Stomach smooth muscle (tissue), 2 donors: Measurements from ENCODE around the gene CYFIP1.

ENCODE experiments used
- H3K27ac ChIP-seq: one replicate; pipeline ENCODE4 v1.7.0; 2013; ENCODE audit warnings: mild to moderate bottlenecking, low read length, inconsistent platforms
- H3K27me3 ChIP-seq, 2 donors: one replicate each; pipeline ENCODE4 v1.7.0; 2013; ENCODE audit warnings: low read length in 2 of 2; ENCODE audit not compliant: insufficient read depth in 2 of 2, control insufficient read depth in 1 of 2
- H3K36me3 ChIP-seq, 2 donors: one replicate each; pipeline ENCODE4 v1.7.0; 2013; ENCODE audit warnings: low read length in 2 of 2; ENCODE audit not compliant: control insufficient read depth in 2 of 2, insufficient read depth in 2 of 2
- H3K4me1 ChIP-seq: one replicate; pipeline ENCODE4 v1.7.0; 2013; ENCODE audit warnings: low read length; ENCODE audit not compliant: control insufficient read depth, insufficient read depth
- H3K4me3 ChIP-seq, 2 donors: one replicate each; pipeline ENCODE4 v1.7.0; 2013; ENCODE audit warnings: low read length in 2 of 2
- H3K9ac ChIP-seq, 2 donors: one replicate each; pipeline ENCODE4 v1.7.0; 2013; ENCODE audit warnings: low read length in 2 of 2, mild to moderate bottlenecking in 1 of 2
- H3K9me3 ChIP-seq, 2 donors: one replicate each; pipeline ENCODE4 v1.7.0; 2013; ENCODE audit warnings: low read length in 2 of 2; ENCODE audit not compliant: control insufficient read depth in 2 of 2
- donor health status: healthy.
- donor health status: Pancreatic carcinoma.

The CYFIP1 gene

DNA sequence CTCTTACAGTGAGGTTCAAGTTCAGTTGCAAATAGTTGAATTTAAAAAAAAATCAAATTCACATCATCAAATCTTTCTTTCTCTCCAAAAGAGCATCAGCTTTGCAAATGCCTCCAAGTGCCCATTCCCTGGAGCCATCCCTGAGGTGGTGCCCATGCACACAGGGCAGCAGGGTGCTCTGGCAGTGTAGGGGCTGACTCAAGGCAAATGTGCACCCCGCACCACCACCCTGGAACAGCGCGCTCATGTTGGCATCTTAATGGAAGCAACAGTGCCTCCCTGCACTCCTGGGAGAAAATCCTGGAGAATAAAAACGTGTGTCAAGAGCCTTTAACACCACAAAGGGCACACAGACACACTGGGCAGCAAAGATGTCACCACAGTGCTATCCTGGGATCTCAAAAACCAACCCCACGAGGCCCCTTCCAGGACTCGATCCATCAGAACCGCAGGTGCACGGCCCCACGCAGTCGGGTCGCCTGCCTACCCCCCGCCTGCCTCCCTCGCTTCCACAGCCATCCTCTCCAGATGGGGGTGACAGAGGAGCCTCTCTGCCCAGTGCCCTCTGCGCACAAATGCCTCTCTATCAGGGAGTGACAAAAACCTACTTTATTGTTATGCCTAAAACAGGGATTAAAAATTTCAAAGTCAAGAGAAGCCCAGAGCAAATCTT lies 90.9 kb downstream of the CYFIP1 start:
- Histone ChIP-seq H3K9ac (no peak overlapping the region), H3K9me3 (no peaks in the 10 kb centered on the region), H3K36me3 (peaks cover 21 to 27% of the 10 kb centered on the region in 2 donors), H3K27ac (no peak overlapping the region), H3K4me3 (no peak overlapping the region), H3K27me3 (no peaks in the 10 kb centered on the region), H3K4me1 (no peaks in the 10 kb centered on the region)

DNA sequence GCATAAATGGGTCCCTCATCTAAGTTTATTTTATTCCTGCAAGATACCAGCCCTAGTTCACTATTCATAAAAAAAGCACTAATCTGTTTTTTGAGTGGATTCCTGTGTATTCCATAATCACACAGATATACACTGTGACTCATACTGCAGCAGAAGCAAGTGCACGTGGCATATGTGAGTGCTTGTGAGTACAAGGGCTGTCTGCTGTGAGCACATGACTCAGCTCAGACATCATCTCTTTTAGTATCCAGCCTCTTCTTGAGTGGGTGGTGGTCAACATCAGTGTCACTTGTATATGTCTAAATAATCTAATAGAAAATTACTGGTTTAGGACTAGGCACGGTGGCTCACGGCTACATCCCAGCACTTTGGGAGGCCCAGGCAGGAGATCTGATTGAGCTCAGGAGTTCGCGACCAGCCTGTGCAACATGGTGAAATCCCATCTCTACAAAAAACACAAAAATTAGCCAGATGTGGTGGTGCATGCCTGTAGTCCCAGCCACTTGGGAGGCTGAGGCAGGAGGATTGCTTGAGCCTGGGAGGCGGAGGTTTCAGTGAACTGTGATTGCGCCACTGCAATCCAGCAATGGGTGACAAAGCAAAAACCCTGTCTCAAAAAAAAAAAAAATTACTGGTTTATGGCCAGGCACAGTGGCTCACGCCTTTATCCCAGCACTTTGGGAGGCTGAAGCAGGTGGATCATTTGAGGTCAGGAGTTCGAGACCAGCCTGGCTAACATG lies 91.9 kb downstream of the CYFIP1 start:
- Histone ChIP-seq H3K36me3 (peaks cover 17 to 21% of the 10 kb centered on the region in 2 donors), H3K9me3 (no peaks in the 10 kb centered on the region), H3K27ac (no peak overlapping the region), H3K27me3 (no peaks in the 10 kb centered on the region), H3K4me3 (no peak overlapping the region), H3K4me1 (no peaks in the 10 kb centered on the region), H3K9ac (no peak overlapping the region)

DNA sequence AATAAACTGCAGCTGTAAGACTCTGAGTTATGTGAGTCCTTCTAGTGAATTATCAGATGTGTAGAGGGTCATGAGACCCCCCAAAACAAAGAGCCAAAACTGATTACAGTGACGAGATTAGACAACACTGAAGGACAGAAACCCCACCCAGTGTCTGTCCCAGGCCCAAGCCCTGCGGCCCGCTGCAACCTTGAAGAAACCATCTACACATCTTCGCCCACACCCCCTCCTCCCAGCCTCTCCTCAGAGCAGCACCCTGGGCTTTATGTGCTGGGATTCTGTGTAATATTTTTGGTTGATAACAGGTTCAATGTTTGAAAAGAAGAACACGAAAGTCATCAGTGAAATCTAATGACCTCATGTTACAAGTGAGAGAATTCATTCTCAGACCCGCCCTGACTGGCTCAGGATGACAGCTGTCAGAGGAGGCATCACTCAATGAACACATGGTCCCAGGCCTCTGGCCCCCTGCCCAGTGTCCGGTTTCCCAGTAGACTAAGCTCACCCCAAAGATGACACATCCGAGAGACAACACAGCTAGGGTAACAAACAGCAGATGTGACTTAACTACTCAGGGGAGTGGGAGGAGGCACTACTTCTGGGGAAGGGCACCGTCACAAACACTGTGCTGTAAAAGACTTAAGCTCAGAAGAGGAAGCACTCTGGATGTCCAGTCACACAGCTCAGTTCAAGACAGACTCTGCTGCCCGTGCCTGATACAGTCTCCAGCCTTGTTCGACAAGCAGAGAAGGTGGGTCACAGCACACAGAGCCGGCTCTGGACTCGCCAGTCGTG lies 92.8 kb downstream of the CYFIP1 start:
- Histone ChIP-seq H3K4me3 (no peak overlapping the region), H3K27me3 (no peaks in the 10 kb centered on the region), H3K27ac (no peak overlapping the region), H3K9me3 (no peaks in the 10 kb centered on the region), H3K4me1 (no peaks in the 10 kb centered on the region), H3K36me3 (peaks cover 16 to 22% of the 10 kb centered on the region in 2 donors), H3K9ac (no peak overlapping the region)

DNA sequence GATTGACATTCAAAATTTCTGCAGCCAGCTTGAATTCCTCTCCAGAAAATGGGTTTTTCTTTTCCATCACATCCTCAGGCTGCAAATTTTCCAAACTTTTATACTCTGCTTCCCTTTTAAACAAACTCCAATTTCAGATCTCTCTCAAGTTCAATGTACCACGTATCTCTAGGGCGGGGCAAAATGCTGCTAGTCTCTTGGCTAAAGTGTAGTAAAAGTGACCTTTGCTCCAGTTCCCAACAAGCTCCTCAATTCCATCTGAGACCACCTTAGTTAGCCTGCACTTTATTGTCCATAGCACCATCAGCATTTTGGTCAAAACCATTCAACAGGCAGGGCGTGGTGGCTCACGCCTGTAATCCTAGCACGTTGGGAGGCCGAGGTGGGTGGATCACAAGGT lies 95.0 kb downstream of the CYFIP1 start:
- Histone ChIP-seq H3K27me3 (no peaks in the 10 kb centered on the region), H3K4me1 (no peaks in the 10 kb centered on the region), H3K4me3 (no peak overlapping the region), H3K9me3 (no peaks in the 10 kb centered on the region), H3K27ac (no peak overlapping the region), H3K9ac (no peak overlapping the region), H3K36me3 (peaks cover 23 to 32% of the 10 kb centered on the region in 2 donors)

DNA sequence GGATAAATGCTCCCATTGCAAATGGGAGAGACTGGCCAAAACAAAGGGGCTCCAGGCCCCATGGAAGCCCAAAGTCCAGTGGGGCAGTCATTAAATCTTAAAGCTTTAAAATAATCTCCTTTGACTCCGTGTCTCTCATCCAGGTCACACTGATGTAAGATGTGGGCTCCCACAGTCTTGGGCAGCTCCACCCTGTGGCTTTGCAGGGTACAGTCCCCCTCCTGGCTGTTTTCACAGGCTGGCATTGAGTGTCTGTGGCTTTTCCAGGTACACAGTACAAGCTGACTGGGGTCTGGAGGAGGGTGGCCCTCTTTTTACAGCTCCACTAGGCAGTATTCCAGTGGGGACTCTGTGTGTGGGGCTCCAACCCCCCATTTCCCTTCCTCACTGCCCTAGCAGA lies 95.8 kb downstream of the CYFIP1 start:
- H3K9ac ChIP-seq: no peak overlapping the region
- H3K9me3 ChIP-seq: no peaks in the 10 kb centered on the region
- no peak overlapping the region for H3K4me3 ChIP-seq
- H3K4me1 ChIP-seq: no peaks in the 10 kb centered on the region
- H3K27me3 ChIP-seq: no peaks in the 10 kb centered on the region
- H3K27ac ChIP-seq: no peak overlapping the region
- H3K36me3 ChIP-seq: peaks cover 25 to 32% of the 10 kb centered on the region in 2 donors

DNA sequence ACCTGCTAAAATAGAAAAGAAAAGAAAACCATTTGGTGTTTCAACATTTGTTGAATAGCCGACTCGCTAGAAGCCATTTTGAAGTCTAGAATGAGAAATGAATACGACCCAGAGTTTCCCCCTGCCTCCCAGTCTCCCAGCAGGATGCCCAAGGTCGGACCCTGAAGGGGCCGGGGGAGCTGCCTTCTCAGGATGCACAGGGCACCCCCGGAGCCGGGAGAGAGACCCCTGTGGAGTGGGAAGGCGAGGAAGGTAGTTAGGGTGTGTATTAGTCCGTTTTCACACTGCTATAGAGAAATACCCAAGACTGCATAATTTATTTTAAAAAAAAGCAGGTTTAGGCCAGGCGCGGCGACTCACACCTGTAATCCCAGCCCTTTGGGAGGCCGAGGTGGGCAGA lies 97.0 kb downstream of the CYFIP1 start:
- H3K9ac ChIP-seq: no peak overlapping the region
- H3K9me3 ChIP-seq: no peaks in the 10 kb centered on the region
- H3K27ac ChIP-seq: no peak overlapping the region
- H3K27me3 ChIP-seq: no peaks in the 10 kb centered on the region
- no peaks in the 10 kb centered on the region for H3K4me1 ChIP-seq
- H3K4me3 ChIP-seq: no peak overlapping the region
- H3K36me3 ChIP-seq: peaks cover 23 to 36% of the 10 kb centered on the region in 2 donors

DNA sequence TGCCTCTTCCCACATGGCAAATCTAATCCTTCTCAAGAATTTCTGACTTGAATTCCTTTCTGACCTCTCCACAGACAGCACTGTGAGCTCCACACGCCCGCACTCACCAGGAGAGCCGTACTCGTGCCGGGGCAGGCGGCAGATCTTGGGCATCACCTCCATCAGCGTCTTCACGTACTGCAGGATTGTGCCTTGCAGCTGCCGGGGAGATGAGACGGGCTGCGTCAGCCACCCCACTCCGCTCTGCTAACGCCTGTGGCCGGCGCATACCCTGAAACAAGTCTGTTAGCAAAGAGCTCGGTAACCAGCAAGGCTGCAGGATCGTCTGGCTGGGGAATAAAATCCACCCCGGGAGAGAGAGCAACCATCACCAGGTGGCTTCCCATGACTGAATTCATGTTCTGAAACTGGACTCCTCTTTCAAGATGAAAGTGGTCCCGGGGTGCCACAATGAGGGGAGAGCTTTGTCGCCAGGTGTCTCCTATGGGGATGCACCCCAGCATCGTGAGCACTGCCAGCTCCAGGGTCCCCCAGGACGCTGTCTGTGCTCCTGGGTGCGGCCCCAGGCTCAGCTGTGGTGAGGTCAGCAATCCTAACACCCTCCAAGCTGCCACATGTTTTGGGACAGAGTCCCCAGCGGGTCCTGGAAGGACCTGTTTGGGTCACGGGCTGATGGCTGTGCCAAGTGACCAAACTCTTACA lies 98.3 kb downstream of the CYFIP1 start:
- no peak overlapping the region for H3K27ac ChIP-seq
- peaks cover 0 to 3% of the 10 kb centered on the region in 2 donors for H3K9me3 ChIP-seq
- no peak overlapping the region for H3K4me3 ChIP-seq
- no peak overlapping the region for H3K9ac ChIP-seq
- no peaks in the 10 kb centered on the region for H3K4me1 ChIP-seq
- peaks cover 31 to 43% of the 10 kb centered on the region in 2 donors for H3K36me3 ChIP-seq
- no peaks in the 10 kb centered on the region for H3K27me3 ChIP-seq

DNA sequence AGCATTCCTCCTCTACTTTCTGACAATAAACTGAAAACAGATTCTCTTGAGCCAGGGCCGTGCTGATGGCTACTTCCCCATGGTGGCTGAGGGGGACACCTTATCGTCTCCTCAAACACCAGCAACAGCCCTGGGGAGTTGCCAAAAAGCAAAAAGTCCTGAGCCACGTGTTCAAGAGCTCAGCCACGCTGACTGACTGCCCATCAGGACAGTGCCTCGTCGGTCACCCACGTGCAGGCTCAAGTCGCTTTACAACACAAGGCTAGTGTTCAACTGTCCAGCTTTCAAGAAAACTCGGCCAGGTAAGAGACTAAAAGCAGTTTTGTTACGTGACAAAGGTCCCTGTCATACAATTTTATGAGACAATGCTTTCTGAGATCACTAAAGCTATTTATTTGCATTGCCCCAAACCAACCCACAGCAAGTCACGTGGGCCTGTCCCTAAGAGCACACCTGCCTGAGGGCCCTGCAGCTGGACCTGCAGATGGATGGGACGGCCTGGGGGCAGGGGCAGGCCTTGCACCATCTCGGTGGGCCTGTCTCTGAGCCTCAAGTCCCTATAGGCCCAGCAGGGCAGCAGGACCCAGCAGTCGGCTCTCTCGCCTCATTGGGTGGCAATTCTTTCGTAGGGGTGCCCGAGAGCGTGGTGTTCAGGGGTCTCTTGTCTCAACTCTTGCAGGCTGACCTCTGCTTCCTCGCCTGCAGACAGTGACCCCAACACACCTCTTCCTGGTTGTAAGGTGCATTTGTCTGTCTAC lies 99.0 kb downstream of the CYFIP1 start:
- peaks cover 33 to 45% of the 10 kb centered on the region in 2 donors for H3K36me3 ChIP-seq
- no peaks in the 10 kb centered on the region for H3K4me1 ChIP-seq
- H3K27ac ChIP-seq: no peak overlapping the region
- no peak overlapping the region for H3K4me3 ChIP-seq
- H3K9ac ChIP-seq: no peak overlapping the region
- H3K27me3 ChIP-seq: no peaks in the 10 kb centered on the region
- peaks cover 0 to 3% of the 10 kb centered on the region in 2 donors for H3K9me3 ChIP-seq

DNA sequence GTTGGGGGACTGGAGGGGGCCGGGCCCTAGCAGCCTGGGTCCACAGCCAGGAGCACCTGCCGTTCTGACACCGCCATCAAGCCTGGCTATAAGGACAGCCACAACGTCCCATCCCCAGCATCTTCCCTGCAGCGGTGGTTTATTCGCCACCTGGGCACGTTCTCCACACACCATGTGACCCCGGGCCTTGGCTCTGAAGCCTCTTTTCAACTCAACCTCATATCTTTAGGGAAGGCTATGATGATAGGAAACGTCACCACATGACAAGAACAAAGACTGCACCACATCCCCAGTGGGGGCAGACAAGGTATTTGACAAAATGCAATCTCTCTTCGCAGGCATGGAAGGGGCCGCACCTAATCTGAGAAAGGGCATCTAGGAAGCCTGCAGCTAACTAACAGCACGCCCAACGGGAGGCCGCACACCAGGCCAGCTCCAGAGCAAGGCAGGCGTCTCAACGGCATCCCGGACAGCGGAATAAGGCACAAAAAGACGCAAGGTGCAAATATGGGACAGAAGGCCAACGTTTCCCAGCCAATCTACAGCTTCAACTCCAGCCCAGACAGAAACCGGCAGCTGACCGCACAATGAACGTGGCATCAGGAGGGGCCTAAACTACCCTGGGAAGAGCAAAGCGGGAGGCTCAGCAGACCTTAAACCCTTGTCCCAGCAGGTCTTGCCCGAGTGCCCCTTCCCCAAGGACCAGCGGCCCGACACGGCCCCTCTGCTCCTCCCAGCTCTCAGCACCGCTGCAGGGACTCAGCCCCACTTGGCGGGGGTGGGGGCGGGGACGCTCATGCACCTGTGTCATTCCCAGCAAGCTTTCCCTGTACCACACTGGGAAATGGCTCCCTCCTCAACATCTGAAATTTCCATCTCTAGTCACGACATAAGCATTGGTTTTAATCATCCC lies 99.8 kb downstream of the CYFIP1 start:
- H3K9ac ChIP-seq: no peak overlapping the region
- no peak overlapping the region for H3K4me3 ChIP-seq
- no peak overlapping the region for H3K27ac ChIP-seq
- H3K27me3 ChIP-seq: no peaks in the 10 kb centered on the region
- no peaks in the 10 kb centered on the region for H3K4me1 ChIP-seq
- peaks cover 0 to 3% of the 10 kb centered on the region in 2 donors for H3K9me3 ChIP-seq
- peaks cover 34 to 48% of the 10 kb centered on the region in 2 donors for H3K36me3 ChIP-seq
